A673 (cell line): ENCODE data around the gene ANGPT4. TPM values are rescaled to one million over a fixed set of nuclear protein-coding genes. Genes with fewer than 3 reads are reported as not detected.

Source experiments
- BruUV-seq: library from RNA; stranded (reverse); fragments of 400-500 nt; replicated peaks from 2 replicates; lab custom pipeline; 2021; lab: Mats Ljungman, UMichigan
- CTCF ChIA-PET: fragments of 300-600 bp; sonication (Branson Sonifier 250); formaldehyde crosslinking; loops from one replicate; lab custom pipeline; 2022; ENCODE audit warnings: antibody characterized with exemption; lab: Charles Lee
- POLR2A ChIA-PET: fragments of 300-600 bp; sonication (Branson Sonifier 250); formaldehyde crosslinking; loops from one replicate; lab custom pipeline; 2022; ENCODE audit warnings: antibody characterized with exemption; ENCODE audit not compliant: low non-redundant PET; lab: Charles Lee
- DNase-seq: peaks from one replicate; pipeline ENCODE4 v3.0.0-alpha.2; 2015; ENCODE audit warnings: low spot score
- H3K27ac ChIP-seq: fragments of 200-600 bp; sonication (generic); 2 replicates; pipeline ENCODE4 v1.5.1; 2016; ENCODE audit warnings: mixed run types, low read depth, mild to moderate bottlenecking, mixed read lengths, antibody characterized with exemption, low read length; ENCODE audit not compliant: poor library complexity, severe bottlenecking
- H3K27me3 ChIP-seq: fragments of 200-600 bp; sonication (generic); replicated peaks from 2 replicates; pipeline ENCODE4 v1.6.1; 2017; ENCODE audit warnings: mixed run types, low read depth, mild to moderate bottlenecking, mixed read lengths, antibody characterized with exemption, low read length; ENCODE audit not compliant: insufficient read depth, poor library complexity
- H3K36me3 ChIP-seq: fragments of 200-600 bp; sonication (generic); 2 replicates; pipeline ENCODE4 v1.6.1; 2016; ENCODE audit warnings: mixed run types, mild to moderate bottlenecking, mixed read lengths, antibody characterized with exemption, low read length; ENCODE audit not compliant: insufficient read depth, poor library complexity, severe bottlenecking
- H3K4me1 ChIP-seq: fragments of 200-600 bp; sonication (generic); 2 replicates; pipeline ENCODE4 v1.6.1; 2017; ENCODE audit warnings: mixed run types, mild to moderate bottlenecking, mixed read lengths, antibody characterized with exemption, low read length; ENCODE audit not compliant: insufficient read depth, poor library complexity, severe bottlenecking
- H3K4me3 ChIP-seq: fragments of 200-600 bp; sonication (generic); 2 replicates; pipeline ENCODE4 v1.5.1; 2016; ENCODE audit warnings: low read depth, mixed run types, mild to moderate bottlenecking, mixed read lengths, low read length; ENCODE audit not compliant: poor library complexity, severe bottlenecking
- H3K9me3 ChIP-seq: fragments of 200-600 bp; sonication (generic); 2 replicates; pipeline ENCODE4 v1.6.1; 2016; ENCODE audit warnings: mixed run types, low read depth, mild to moderate bottlenecking, mixed read lengths, antibody characterized with exemption, low read length; ENCODE audit not compliant: poor library complexity, severe bottlenecking
- EZH2 ChIP-seq: fragments of 200-600 bp; sonication (generic); IDR thresholded peaks from 2 replicates; pipeline ENCODE4 v1.6.1; 2017; ENCODE audit warnings: borderline replicate concordance, low read depth, mild to moderate bottlenecking, mixed read lengths, antibody characterized with exemption, low read length; ENCODE audit not compliant: poor library complexity, severe bottlenecking
- intact Hi-C: fragments of 100-400 bp; cut with micrococcal nuclease; formaldehyde crosslinking; loops from one replicate; pipeline ENCODE4 v1.10.0; 2022; ENCODE audit not compliant: unreplicated experiment
- total RNA-seq: library from RNA; stranded (reverse); gene quantifications from 2 replicates; pipeline ENCODE4 v1.2.3, GENCODE V29; 2021
- TF ChIP-seq, protein P1 (sequence below): fragments of 300-800, 200-600 bp; sonication (generic); conservative IDR thresholded peaks from 2 replicates; pipeline ENCODE4 v1.5.1; 2017; ENCODE audit warnings: low read depth, mild to moderate bottlenecking, antibody characterized with exemption, low read length, moderate library complexity, mixed read lengths

ANGPT4 gene
- total RNA-seq, 1 experiment from 2014 or later, result not detected

DNA sequence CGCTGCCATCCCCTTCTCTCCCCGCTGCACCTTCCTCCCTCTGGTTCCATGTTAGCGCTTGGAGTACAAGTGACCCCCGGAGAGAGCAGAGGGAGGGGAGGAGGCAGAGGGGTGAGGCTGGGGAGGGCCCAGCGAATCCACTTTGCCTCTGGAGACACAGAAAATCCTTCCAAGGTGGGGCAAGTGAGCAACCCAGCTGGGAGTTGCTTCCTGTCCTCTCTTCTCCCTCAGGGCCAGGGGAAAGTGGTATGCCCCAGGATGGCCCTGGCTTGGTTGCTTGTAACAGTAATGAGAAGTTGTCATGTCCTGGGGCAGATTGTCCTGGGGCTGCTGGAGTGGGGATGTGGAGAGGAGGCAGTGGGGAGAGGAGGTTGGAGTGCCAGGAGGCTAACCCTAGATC is 691 bp upstream of the ANGPT4 start:
- POLR2A ChIA-PET, result no interaction called here

DNA sequence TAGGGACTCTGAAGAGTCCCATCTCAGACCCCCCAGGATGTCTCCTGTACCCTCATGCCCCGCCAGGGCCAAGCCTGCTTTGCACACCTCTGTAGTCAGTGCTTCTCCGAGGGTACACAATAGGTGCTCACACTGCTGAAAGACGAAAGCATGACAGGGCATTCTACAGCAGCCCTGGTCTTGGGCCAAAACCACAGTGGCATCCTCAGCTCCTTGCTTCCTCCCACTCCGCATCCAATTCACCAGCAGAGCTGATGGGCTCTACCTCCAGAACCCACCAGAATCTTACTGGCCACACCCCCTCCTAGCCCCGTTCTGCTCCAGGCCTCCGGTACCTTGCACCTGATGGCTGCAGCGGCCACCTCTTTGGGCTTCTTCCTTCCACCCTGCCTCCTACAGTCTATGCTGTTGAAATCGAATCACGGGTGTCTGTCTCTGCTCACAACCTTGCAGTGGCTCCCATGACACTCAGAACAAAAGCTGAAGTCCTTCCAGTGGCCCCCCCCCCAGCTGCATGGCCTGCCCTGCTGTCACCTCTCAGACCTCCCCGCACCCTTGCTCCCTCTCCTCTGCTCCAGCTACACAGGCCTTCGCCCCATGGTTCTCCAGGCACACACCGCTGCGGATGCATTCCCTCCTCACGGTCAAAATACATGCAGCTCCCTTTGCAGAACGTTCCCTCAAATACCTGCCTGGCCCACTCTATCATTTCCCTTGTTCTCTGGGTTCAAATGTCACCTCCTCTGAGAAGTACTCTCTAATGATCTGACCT is 1.2 kb downstream of the ANGPT4 start:
- POLR2A ChIA-PET, result no interaction called here
- TF ChIP-seq, protein P1, sequence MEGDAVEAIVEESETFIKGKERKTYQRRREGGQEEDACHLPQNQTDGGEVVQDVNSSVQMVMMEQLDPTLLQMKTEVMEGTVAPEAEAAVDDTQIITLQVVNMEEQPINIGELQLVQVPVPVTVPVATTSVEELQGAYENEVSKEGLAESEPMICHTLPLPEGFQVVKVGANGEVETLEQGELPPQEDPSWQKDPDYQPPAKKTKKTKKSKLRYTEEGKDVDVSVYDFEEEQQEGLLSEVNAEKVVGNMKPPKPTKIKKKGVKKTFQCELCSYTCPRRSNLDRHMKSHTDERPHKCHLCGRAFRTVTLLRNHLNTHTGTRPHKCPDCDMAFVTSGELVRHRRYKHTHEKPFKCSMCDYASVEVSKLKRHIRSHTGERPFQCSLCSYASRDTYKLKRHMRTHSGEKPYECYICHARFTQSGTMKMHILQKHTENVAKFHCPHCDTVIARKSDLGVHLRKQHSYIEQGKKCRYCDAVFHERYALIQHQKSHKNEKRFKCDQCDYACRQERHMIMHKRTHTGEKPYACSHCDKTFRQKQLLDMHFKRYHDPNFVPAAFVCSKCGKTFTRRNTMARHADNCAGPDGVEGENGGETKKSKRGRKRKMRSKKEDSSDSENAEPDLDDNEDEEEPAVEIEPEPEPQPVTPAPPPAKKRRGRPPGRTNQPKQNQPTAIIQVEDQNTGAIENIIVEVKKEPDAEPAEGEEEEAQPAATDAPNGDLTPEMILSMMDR, result no peak
- TF ChIP-seq EZH2, result no peak
- CTCF ChIA-PET, result no interaction called here
- H3K9me3 ChIP-seq, result no peaks in the 10 kb centered on the region
- no peak overlapping the region for H3K4me3 ChIP-seq
- DNase-seq, result no peak
- no peaks in the 10 kb centered on the region for H3K36me3 ChIP-seq
- no peaks in the 10 kb centered on the region for H3K4me1 ChIP-seq
- intact Hi-C loops, result no loop called here
- H3K27me3 ChIP-seq, result peaks cover 8% of the 10 kb centered on the region
- no peak overlapping the region for H3K27ac ChIP-seq
- no TSS peak for BruUV-seq

More for the DNA sequence above, 691 bp upstream of the ANGPT4 start:
- TF ChIP-seq, protein P1, result no peak
- TF ChIP-seq EZH2, result no peak
- Histone ChIP-seq H3K27ac (no peak overlapping the region), H3K27me3 (peaks cover 8% of the 10 kb centered on the region), H3K4me3 (no peak overlapping the region), H3K9me3 (no peaks in the 10 kb centered on the region), H3K36me3 (no peaks in the 10 kb centered on the region), H3K4me1 (no peaks in the 10 kb centered on the region)
- no peak for DNase-seq
- CTCF ChIA-PET, result no interaction called here
- no TSS peak for BruUV-seq
- intact Hi-C loops, result no loop called here

DNA sequence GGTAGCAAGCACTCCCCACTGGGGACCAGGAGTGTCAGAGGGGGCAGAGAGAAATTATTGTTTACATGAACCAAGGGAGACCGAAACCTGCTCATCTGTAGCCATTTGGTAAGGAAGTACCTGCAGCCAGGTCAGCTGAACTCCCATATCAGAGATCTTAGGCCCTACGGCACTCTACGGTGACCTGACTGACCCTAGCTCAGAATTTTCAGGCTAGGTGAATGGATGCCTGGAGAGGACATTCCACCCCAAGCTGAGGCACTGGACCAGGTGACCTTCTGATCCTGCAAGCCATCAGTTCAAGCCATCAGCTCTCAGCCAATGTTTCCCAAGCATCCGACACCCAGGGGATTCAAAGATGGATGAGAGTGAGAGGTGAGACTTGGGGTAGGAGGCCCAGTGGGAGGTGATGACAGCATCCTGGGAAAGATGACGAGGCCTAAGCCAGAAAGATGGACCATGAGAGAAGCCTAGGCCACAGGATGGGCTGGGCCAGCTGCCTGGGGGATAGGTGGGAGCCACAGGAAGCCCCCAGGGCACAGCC is 2.8 kb downstream of the ANGPT4 start:
- intact Hi-C loops, result no loop called here
- no peak overlapping the region for H3K4me3 ChIP-seq
- no peaks in the 10 kb centered on the region for H3K4me1 ChIP-seq
- H3K36me3 ChIP-seq, result no peaks in the 10 kb centered on the region
- ChIA-PET POLR2A (no interaction called here), CTCF (no interaction called here)
- peaks cover 6% of the 10 kb centered on the region for H3K27me3 ChIP-seq
- no TSS peak for BruUV-seq
- TF ChIP-seq, protein P1, result no peak
- TF ChIP-seq EZH2, result no peak
- no peak for DNase-seq
- no peaks in the 10 kb centered on the region for H3K9me3 ChIP-seq
- no peak overlapping the region for H3K27ac ChIP-seq
